MCF 10A (cell line): Measurements from ENCODE around the gene PDE8B. TPM values are rescaled to one million over a fixed set of nuclear protein-coding genes. Genes with fewer than 3 reads are reported as not detected.

Source experiments
- BruUV-seq: library from RNA; stranded (reverse); fragments of 400-500 nt; replicated peaks from 2 replicates; lab custom pipeline; 2021; lab: Mats Ljungman, UMichigan
- CTCF ChIA-PET: fragments of 300-600 bp; sonication (Branson Sonifier 250); formaldehyde crosslinking; extraction: SDS; loops from one replicate; lab custom pipeline; 2021; ENCODE audit warnings: antibody characterized with exemption, inconsistent platforms; lab: Yijun Ruan, JAX
- POLR2A ChIA-PET: fragments of 300-600, 350-650 bp; sonication (Branson Sonifier 250); formaldehyde crosslinking; extraction: SDS; loops from one replicate; lab custom pipeline; 2020; ENCODE audit warnings: antibody characterized with exemption, inconsistent platforms; lab: Yijun Ruan, JAX
- DNase-seq: peaks from one replicate; pipeline ENCODE4 v3.0.0-alpha.2; 2018; ENCODE audit not compliant: unreplicated experiment
- H3K27ac Mint-ChIP-seq: one replicate; pipeline ENCODE4 v1.8.0; 2022; ENCODE audit warnings: mild to moderate bottlenecking, low read depth, mixed read lengths; ENCODE audit not compliant: unreplicated experiment
- H3K27me3 Mint-ChIP-seq: one replicate; pipeline ENCODE4 v1.8.0; 2022; ENCODE audit warnings: mixed read lengths; ENCODE audit not compliant: insufficient read depth, unreplicated experiment
- H3K36me3 Mint-ChIP-seq: one replicate; pipeline ENCODE4 v1.8.0; 2022; ENCODE audit warnings: mild to moderate bottlenecking, moderate library complexity, mixed read lengths; ENCODE audit not compliant: insufficient read depth, unreplicated experiment
- H3K4me1 Mint-ChIP-seq: one replicate; pipeline ENCODE4 v1.8.0; 2022; ENCODE audit warnings: mixed read lengths; ENCODE audit not compliant: insufficient read depth, unreplicated experiment
- H3K4me3 Mint-ChIP-seq: one replicate; pipeline ENCODE4 v1.8.0; 2022; ENCODE audit warnings: mild to moderate bottlenecking, moderate library complexity, mixed read lengths; ENCODE audit not compliant: unreplicated experiment
- H3K9me3 Mint-ChIP-seq: one replicate; pipeline ENCODE4 v1.8.0; 2022; ENCODE audit warnings: mixed read lengths; ENCODE audit not compliant: unreplicated experiment
- CTCF ChIP-seq: fragments of 200-600 bp; IDR thresholded peaks from one replicate; pipeline ENCODE4 v1.8.0; 2022; ENCODE audit warnings: antibody characterized with exemption, mild to moderate bottlenecking; ENCODE audit not compliant: unreplicated experiment
- intact Hi-C: fragments of 100-400 bp; cut with micrococcal nuclease; formaldehyde crosslinking; loops from 2 replicates; pipeline ENCODE4 v1.14.1; 2022
- total RNA-seq: library from RNA; stranded (reverse); gene quantifications from 2 replicates; pipeline ENCODE4 v1.2.3, GENCODE V29; 2022

PDE8B gene
- total RNA-seq, 1 experiment from 2014 or later, result not detected

DNA sequence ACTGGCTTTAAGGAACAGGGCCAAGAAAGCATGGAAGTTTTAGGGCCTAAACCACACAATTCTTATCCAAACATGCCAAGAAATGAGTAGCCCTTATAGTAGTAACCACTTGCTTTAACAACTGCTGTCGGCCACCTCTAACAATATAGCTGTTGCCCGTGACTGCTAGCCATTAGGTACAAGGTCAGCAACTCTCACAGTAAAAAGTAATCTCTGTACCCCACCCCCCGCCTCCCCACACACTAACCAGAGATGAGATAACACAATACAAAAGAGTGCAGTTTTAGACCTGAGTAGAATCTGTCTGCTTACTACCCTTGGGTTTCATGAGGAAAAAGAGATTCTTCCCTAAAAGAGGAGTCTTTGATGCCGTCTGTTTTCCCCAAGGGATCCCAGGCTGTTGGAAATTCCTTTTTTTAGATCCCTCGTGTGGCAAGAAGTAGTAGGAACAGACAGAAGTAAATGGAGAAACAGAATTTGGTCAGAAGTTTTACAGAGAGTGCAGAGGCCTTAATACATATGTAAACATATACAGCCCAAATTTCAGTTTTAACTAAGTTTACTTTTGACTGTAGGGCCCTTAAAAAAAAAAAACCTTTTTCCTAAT is 187.3 kb downstream of the PDE8B start:
- TF ChIP-seq CTCF, result no peak
- no peaks in the 10 kb centered on the region for H3K36me3 Mint-ChIP-seq
- no peak overlapping the region for H3K4me3 Mint-ChIP-seq
- H3K27me3 Mint-ChIP-seq, result no peaks in the 10 kb centered on the region
- intact Hi-C loops, result no loop called here
- BruUV-seq, result no TSS peak
- ChIA-PET POLR2A (no interaction called here), CTCF (no interaction called here)
- H3K4me1 Mint-ChIP-seq, result no peaks in the 10 kb centered on the region
- no peak overlapping the region for H3K27ac Mint-ChIP-seq
- DNase-seq, result no peak
- H3K9me3 Mint-ChIP-seq, result no peaks in the 10 kb centered on the region

DNA sequence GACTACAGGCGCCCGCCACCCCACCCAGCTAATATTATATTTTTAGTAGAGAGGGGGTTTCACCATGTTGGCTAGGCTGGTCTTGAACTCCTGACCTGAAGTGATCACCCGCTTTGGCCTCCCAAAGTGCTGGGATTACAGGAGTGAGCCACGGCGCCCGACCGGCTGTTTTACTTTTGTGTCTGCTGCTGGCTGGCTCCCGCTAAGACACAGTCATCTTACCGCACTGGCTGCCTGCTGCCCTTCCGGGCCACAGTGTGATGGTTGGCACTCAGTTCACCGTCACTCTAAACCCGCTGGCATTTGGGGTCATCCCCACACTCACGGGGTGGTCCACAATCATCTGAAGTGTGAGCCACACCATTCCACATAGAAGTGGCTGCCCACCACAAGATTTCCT is 188.0 kb downstream of the PDE8B start:
- BruUV-seq, result no TSS peak
- Mint-ChIP-seq H3K9me3 (no peaks in the 10 kb centered on the region), H3K4me1 (no peaks in the 10 kb centered on the region), H3K27ac (no peak overlapping the region), H3K36me3 (no peaks in the 10 kb centered on the region), H3K27me3 (no peaks in the 10 kb centered on the region), H3K4me3 (no peak overlapping the region)
- intact Hi-C loops, result no loop called here
- ChIA-PET POLR2A (no interaction called here), CTCF (no interaction called here)
- DNase-seq, result no peak
- no peak for TF ChIP-seq CTCF

DNA sequence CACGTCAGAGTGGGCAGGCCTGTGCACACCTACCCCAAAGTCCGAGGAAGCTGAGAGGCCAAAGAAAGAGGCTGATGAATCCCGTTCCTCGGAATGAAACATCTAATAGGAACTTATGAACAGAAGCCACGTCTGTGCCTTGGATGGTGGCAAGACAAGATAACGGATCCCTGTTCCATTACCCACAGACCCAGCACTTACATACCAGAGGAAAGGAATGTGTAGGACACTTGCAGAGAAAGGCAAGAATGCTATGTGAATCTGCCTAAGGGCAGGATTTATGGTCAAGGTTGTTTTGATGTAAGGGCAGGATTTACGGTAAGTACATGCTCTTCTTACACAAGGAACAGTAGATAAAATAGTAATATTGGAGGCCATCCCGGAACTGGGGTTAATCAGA is 188.4 kb downstream of the PDE8B start:
- H3K36me3 Mint-ChIP-seq, result no peaks in the 10 kb centered on the region
- H3K4me1 Mint-ChIP-seq, result no peaks in the 10 kb centered on the region
- H3K27ac Mint-ChIP-seq, result no peak overlapping the region
- ChIA-PET CTCF (no interaction called here), POLR2A (no interaction called here)
- intact Hi-C loops, result no loop called here
- DNase-seq, result no peak
- no peaks in the 10 kb centered on the region for H3K9me3 Mint-ChIP-seq
- no TSS peak for BruUV-seq
- TF ChIP-seq CTCF, result no peak
- no peak overlapping the region for H3K4me3 Mint-ChIP-seq
- H3K27me3 Mint-ChIP-seq, result no peaks in the 10 kb centered on the region

DNA sequence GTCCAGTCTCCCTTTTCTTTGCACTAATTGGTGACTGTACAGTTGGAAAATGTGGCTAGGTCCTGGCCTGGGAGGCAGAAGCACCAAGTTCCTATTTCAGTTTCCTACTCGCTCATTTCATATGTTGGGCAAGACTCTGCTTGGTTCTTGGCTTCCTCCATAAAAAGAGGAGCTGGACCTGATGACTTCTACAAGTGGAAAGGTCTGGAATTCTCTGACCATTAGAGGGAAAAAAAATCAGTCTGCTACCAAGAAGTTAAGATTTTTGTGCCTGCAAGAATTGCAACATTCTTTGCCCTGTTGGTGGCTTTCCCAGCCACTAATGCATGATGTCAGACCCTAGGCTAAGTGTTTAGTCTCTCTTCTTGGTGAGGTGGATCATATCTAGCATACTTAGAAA is 190.2 kb downstream of the PDE8B start:
- BruUV-seq, result no TSS peak
- POLR2A ChIA-PET, result no interaction called here

More for the DNA sequence above, 190.2 kb downstream of the PDE8B start:
- Mint-ChIP-seq H3K4me1 (no peaks in the 10 kb centered on the region), H3K27me3 (no peaks in the 10 kb centered on the region), H3K36me3 (no peaks in the 10 kb centered on the region), H3K9me3 (no peaks in the 10 kb centered on the region), H3K27ac (no peak overlapping the region), H3K4me3 (no peak overlapping the region)
- no peak for TF ChIP-seq CTCF
- CTCF ChIA-PET, result no interaction called here
- intact Hi-C loops, result no loop called here
- no peak for DNase-seq
